ENCODE results near the gene ITGAV. TPM values are rescaled to one million over a fixed set of nuclear protein-coding genes. Genes with fewer than 3 reads are reported as not detected.

The ITGAV gene
- total RNA-seq, 4 donors from 2014 or later, result 98.4 to 117 (median 105) TPM

DNA sequence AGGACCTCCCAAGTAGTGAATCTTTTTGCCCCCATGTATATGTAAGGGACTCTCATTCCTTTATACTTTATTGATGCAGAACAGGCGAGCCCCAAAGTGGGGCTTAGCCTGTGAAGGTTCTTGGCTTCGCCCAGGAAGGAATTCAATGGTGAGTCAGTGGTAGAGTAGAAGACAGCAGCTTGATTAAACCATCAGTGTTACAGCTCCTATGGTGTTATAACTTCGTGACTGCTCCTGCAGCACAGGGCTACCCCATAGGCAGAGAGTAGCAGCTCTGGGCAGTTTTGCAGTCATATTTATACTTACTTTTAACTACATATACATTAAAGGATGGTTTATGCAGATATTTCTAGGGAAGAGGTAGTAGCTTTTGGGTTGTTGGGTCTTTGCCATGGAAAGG, 115.0 kb downstream of the ITGAV start:
- H3K4me3 ChIP-seq, result no peak overlapping the region
- no peak overlapping the region for H3K27ac ChIP-seq (replicated peaks in 1 of 4)
- DNase-seq (ENCODE audit: extremely low spot score), result no peak
- no peaks in the 10 kb centered on the region for H3K27me3 ChIP-seq
- no peaks in the 10 kb centered on the region for H3K36me3 ChIP-seq
- TF ChIP-seq, protein P1, sequence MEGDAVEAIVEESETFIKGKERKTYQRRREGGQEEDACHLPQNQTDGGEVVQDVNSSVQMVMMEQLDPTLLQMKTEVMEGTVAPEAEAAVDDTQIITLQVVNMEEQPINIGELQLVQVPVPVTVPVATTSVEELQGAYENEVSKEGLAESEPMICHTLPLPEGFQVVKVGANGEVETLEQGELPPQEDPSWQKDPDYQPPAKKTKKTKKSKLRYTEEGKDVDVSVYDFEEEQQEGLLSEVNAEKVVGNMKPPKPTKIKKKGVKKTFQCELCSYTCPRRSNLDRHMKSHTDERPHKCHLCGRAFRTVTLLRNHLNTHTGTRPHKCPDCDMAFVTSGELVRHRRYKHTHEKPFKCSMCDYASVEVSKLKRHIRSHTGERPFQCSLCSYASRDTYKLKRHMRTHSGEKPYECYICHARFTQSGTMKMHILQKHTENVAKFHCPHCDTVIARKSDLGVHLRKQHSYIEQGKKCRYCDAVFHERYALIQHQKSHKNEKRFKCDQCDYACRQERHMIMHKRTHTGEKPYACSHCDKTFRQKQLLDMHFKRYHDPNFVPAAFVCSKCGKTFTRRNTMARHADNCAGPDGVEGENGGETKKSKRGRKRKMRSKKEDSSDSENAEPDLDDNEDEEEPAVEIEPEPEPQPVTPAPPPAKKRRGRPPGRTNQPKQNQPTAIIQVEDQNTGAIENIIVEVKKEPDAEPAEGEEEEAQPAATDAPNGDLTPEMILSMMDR (IDR thresholded peaks at IDR 0.05), result no peak
- TF ChIP-seq POLR2A (IDR thresholded peaks at IDR 0.05; ENCODE audit: low read depth) (no peak), EP300 (IDR thresholded peaks at IDR 0.05) (no peak), POLR2AphosphoS5 (IDR thresholded peaks at IDR 0.05) (no peak)
- 91% methylated on average over 3 of the region's 3 CpGs for WGBS
- H3K4me1 ChIP-seq, result no peaks in the 10 kb centered on the region
- intact Hi-C loops (cut with DNase I), result no loop called here
- H3K9me3 ChIP-seq, result no peaks in the 10 kb centered on the region

DNA sequence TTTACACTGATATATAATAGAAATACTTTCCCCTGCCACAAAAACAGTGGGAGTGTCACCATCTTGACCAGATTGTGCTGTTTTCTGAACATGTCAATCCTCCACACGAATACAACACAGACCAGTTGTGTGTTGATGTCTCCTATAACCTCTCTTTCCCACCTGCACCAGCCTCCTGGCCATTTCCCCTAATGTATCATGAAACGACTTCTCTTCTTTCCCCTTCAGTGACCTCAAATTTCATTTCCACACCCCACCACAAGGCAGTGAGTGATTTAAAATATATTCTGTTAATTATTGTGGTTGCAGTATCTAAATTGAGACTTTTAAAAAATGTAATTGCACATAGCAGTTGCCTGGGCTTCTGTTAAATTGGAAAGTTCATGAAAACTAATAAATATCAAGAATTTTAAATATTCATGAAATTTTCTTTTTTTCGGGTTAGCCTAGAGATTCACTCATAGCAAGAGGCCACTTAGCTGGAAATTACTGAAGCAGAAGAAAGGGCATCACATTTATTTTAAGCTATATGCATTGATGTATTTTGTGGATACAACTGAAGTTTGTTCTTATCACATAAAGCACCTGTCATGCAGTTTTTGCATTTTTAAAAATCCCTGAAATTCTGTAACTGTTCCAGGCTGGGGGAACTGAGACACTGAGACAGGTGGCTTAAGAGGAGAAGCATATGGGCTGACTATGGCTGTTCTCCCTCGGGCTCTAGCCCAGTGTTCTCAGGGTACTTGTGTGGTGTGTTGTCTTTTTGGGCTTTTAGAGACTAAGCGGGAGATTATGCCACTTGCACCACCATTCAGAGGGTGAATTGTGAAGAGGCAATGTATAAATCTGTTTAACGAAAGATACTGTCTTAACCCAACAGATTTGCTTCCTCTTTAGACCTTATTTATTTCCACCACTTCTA, 119.9 kb downstream of the ITGAV start:
- Histone ChIP-seq H3K27ac (replicated peaks in 1 of 4) (no peak overlapping the region), H3K27me3 (no peaks in the 10 kb centered on the region), H3K9me3 (no peaks in the 10 kb centered on the region), H3K4me3 (no peak overlapping the region), H3K4me1 (no peaks in the 10 kb centered on the region), H3K36me3 (no peaks in the 10 kb centered on the region)
- WGBS, result 86% methylated on average over 6 of the region's 6 CpGs
- TF ChIP-seq, protein P1 (IDR thresholded peaks at IDR 0.05), result no peak
- TF ChIP-seq EP300 (IDR thresholded peaks at IDR 0.05), result no peak
- no peak for TF ChIP-seq POLR2AphosphoS5 (IDR thresholded peaks at IDR 0.05)
- no peak for TF ChIP-seq POLR2A (IDR thresholded peaks at IDR 0.05; ENCODE audit: low read depth)
- no peak for DNase-seq (ENCODE audit: extremely low spot score)
- intact Hi-C loops (cut with DNase I), result no loop called here

DNA sequence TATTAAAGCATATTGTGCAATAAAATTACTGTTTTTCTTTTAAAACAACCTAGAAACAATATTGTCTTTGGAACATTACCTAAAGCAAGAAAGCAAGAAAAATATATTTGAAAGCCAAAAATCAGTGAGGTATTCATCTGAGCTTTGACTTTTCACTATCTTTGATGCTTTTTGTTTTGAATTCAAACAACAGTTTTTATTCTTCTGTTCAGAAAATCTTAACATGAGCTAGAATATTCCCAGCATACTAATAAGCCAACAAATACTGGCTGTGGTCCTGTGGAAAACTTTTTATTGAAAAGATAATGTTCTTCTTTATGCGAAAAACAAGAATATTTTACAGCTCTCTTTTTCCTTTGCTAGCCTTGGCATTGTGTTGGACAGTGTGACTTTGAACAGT, 123.8 kb downstream of the ITGAV start:
- TF ChIP-seq, protein P1 (IDR thresholded peaks at IDR 0.05), result no peak
- TF ChIP-seq POLR2AphosphoS5 (IDR thresholded peaks at IDR 0.05) (no peak), POLR2A (IDR thresholded peaks at IDR 0.05; ENCODE audit: low read depth) (no peak), EP300 (IDR thresholded peaks at IDR 0.05) (no peak)
- 88% methylated on average over 1 of the region's 1 CpG for WGBS
- intact Hi-C loops (cut with DNase I), result no loop called here

GRCh38 chr2:186714611-186715010, 124.8 kb downstream of the ITGAV start:
- H3K4me3 ChIP-seq, result no peak overlapping the region
- intact Hi-C loops (cut with DNase I), result no loop called here
- DNase-seq (ENCODE audit: extremely low spot score), result no peak
- H3K4me1 ChIP-seq, result peaks cover 0 to 8% (median 0%) of the 10 kb centered on the region in 4 donors
- TF ChIP-seq, protein P1 (IDR thresholded peaks at IDR 0.05), result no peak
- no peak for TF ChIP-seq POLR2A (IDR thresholded peaks at IDR 0.05; ENCODE audit: low read depth)
- no peak for TF ChIP-seq POLR2AphosphoS5 (IDR thresholded peaks at IDR 0.05)
- no peak for TF ChIP-seq EP300 (IDR thresholded peaks at IDR 0.05)
- no peaks in the 10 kb centered on the region for H3K27me3 ChIP-seq
- no peaks in the 10 kb centered on the region for H3K36me3 ChIP-seq
- H3K27ac ChIP-seq (replicated peaks in 1 of 4), result no peak overlapping the region
- H3K9me3 ChIP-seq, result no peaks in the 10 kb centered on the region
- 84% methylated on average over 2 of the region's 2 CpGs for WGBS

More for the DNA sequence above, 123.8 kb downstream of the ITGAV start:
- DNase-seq (ENCODE audit: extremely low spot score), result no peak
- H3K36me3 ChIP-seq, result no peaks in the 10 kb centered on the region
- peaks cover 0 to 8% (median 0%) of the 10 kb centered on the region in 4 donors for H3K4me1 ChIP-seq
- no peaks in the 10 kb centered on the region for H3K9me3 ChIP-seq
- H3K27me3 ChIP-seq, result no peaks in the 10 kb centered on the region
- no peak overlapping the region for H3K27ac ChIP-seq (replicated peaks in 1 of 4)
- H3K4me3 ChIP-seq, result no peak overlapping the region

All from esophagus muscularis mucosa (tissue), 4 donors.